ENCODE measurements around the gene ATG3. TPM values are rescaled to one million over a fixed set of nuclear protein-coding genes. Genes with fewer than 3 reads are reported as not detected.

Gene ATG3
- total and polyA plus RNA-seq, 2 experiments from 2014 or later = 68.1 to 93.9 TPM

DNA sequence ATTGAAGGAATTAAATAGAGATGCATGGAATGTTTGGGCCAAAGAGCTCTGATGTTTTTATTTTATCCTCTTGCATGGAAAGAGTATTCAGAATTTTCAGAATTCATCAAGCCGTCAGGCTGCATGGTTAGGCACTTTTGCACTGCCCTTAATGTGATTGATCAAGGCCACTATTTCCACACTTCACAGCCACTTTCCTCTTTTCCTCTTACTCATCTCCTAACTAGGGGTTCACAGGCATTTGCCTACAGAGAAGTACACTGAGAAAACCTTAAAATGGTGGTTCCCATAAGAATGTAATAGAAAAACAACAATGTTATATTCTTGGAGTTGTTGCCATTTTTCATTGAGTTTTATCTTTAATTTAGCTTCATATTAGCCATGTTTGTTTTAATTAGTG is 10.9 kb upstream of the ATG3 start:
- TF ChIP-seq, protein P1, sequence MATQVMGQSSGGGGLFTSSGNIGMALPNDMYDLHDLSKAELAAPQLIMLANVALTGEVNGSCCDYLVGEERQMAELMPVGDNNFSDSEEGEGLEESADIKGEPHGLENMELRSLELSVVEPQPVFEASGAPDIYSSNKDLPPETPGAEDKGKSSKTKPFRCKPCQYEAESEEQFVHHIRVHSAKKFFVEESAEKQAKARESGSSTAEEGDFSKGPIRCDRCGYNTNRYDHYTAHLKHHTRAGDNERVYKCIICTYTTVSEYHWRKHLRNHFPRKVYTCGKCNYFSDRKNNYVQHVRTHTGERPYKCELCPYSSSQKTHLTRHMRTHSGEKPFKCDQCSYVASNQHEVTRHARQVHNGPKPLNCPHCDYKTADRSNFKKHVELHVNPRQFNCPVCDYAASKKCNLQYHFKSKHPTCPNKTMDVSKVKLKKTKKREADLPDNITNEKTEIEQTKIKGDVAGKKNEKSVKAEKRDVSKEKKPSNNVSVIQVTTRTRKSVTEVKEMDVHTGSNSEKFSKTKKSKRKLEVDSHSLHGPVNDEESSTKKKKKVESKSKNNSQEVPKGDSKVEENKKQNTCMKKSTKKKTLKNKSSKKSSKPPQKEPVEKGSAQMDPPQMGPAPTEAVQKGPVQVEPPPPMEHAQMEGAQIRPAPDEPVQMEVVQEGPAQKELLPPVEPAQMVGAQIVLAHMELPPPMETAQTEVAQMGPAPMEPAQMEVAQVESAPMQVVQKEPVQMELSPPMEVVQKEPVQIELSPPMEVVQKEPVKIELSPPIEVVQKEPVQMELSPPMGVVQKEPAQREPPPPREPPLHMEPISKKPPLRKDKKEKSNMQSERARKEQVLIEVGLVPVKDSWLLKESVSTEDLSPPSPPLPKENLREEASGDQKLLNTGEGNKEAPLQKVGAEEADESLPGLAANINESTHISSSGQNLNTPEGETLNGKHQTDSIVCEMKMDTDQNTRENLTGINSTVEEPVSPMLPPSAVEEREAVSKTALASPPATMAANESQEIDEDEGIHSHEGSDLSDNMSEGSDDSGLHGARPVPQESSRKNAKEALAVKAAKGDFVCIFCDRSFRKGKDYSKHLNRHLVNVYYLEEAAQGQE (IDR thresholded peaks at IDR 0.05; ENCODE audit: unreplicated experiment) = no peak
- H3K4me2 ChIP-seq = no peak overlapping the region
- no peaks in the 10 kb centered on the region for H3K27me3 Mint-ChIP-seq (ENCODE audit: insufficient read depth, low read depth, poor library complexity)
- H3K9me2 ChIP-seq (ENCODE audit: insufficient read depth) = no peaks in the 10 kb centered on the region
- H3K4me1 Mint-ChIP-seq = no peaks in the 10 kb centered on the region
- peaks cover 15% of the 10 kb centered on the region; the same call in 1 of the 2 replicates for H3K36me3 ChIP-seq (ENCODE audit: insufficient read depth)
- H3K27ac ChIP-seq (ENCODE audit: low read depth) = no peak overlapping the region
- no peak for DNase-seq (ENCODE audit: low spot score)
- no peaks in the 10 kb centered on the region for H3K4me1 ChIP-seq (ENCODE audit: insufficient read depth)
- H3K27me3 ChIP-seq (ENCODE audit: insufficient read depth) = no peaks in the 10 kb centered on the region
- no peak overlapping the region for H3K27ac Mint-ChIP-seq
- no peak overlapping the region for H3K4me3 Mint-ChIP-seq
- no peaks in the 10 kb centered on the region for H4K20me1 ChIP-seq (replicated peaks; ENCODE audit: insufficient read depth)
- no peak overlapping the region for H2AFZ ChIP-seq
- H3K79me2 ChIP-seq (replicated peaks; ENCODE audit: insufficient read depth) = no peaks in the 10 kb centered on the region
- H3K9me3 Mint-ChIP-seq = no peaks in the 10 kb centered on the region; the same call in 2 of the 3 replicates
- H3F3A ChIP-seq (replicated peaks; ENCODE audit: low read depth) = no peaks in the 10 kb centered on the region
- no peak overlapping the region for H3K4me3 ChIP-seq
- no peak for ATAC-seq
- H3K36me3 Mint-ChIP-seq (ENCODE audit: low read depth) = peaks cover 26% of the 10 kb centered on the region

DNA sequence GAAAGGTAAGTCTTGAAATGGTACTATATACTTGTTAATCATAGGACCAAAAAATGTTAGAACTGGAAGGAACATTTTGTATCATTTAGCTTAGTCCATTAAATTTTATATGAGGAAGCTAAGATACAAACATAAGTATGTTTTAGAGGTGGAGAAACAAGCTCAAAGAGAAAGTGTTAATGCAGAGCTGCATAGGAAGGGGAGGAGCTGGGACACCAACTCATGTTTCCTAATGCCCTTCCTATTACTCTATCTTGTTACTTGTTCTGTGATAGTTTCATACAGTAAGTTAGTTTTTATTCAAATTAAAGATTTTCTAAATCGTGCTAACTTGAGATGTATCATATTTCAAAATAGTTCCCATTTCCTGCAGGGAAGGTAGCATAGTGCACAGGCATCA is 7.5 kb upstream of the ATG3 start:
- Histone ChIP-seq H3K4me3 (no peak overlapping the region), H4K20me1 (replicated peaks; ENCODE audit: insufficient read depth) (no peaks in the 10 kb centered on the region), H3K79me2 (replicated peaks; ENCODE audit: insufficient read depth) (0 out of 2 replicates have a peak, but pooled peaks cover 8% of the 10 kb centered on the region), H3K4me1 (ENCODE audit: insufficient read depth) (peaks cover 10% of the 10 kb centered on the region), H3K4me2 (no peak overlapping the region), H2AFZ (no peak overlapping the region), H3K27ac (ENCODE audit: low read depth) (no peak overlapping the region), H3K36me3 (ENCODE audit: insufficient read depth) (peaks cover 12% of the 10 kb centered on the region; the same call in 1 of the 2 replicates), H3F3A (replicated peaks; ENCODE audit: low read depth) (peaks cover 4% of the 10 kb centered on the region; the same call in 1 of the 2 replicates), H3K9me2 (ENCODE audit: insufficient read depth) (no peaks in the 10 kb centered on the region), H3K27me3 (ENCODE audit: insufficient read depth) (no peaks in the 10 kb centered on the region)
- Mint-ChIP-seq H3K4me3 (no peak overlapping the region), H3K9me3 (no peaks in the 10 kb centered on the region), H3K4me1 (peaks cover 6% of the 10 kb centered on the region; the same call in 2 of the 3 replicates), H3K27me3 (ENCODE audit: insufficient read depth, low read depth, poor library complexity) (no peaks in the 10 kb centered on the region), H3K27ac (no peak overlapping the region), H3K36me3 (ENCODE audit: low read depth) (peaks cover 38% of the 10 kb centered on the region)
- no peak for ATAC-seq
- DNase-seq (ENCODE audit: low spot score) = no peak
- TF ChIP-seq, protein P2, sequence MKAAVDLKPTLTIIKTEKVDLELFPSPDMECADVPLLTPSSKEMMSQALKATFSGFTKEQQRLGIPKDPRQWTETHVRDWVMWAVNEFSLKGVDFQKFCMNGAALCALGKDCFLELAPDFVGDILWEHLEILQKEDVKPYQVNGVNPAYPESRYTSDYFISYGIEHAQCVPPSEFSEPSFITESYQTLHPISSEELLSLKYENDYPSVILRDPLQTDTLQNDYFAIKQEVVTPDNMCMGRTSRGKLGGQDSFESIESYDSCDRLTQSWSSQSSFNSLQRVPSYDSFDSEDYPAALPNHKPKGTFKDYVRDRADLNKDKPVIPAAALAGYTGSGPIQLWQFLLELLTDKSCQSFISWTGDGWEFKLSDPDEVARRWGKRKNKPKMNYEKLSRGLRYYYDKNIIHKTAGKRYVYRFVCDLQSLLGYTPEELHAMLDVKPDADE (IDR thresholded peaks at IDR 0.05) = no peak
- TF ChIP-seq, protein P1 (IDR thresholded peaks at IDR 0.05; ENCODE audit: unreplicated experiment) = no peak
- TF ChIP-seq JUNB (IDR thresholded peaks at IDR 0.05; ENCODE audit: unreplicated experiment) = no peak
- no peak for TF ChIP-seq NANOG (IDR thresholded peaks at IDR 0.05; ENCODE audit: borderline replicate concordance)
- TF ChIP-seq STAT1 (IDR thresholded peaks at IDR 0.05; ENCODE audit: unreplicated experiment) = no peak
- no peak for TF ChIP-seq POLR2AphosphoS5 (IDR thresholded peaks at IDR 0.05; ENCODE audit: low read depth)
- TF ChIP-seq CREB1 (CRISPR knock-in tag; IDR thresholded peaks at IDR 0.05; ENCODE audit: low read depth) = no peak

Measured in GM23338 (cell line).